ENCODE results near the gene SCN4A. TPM values are rescaled to one million over a fixed set of nuclear protein-coding genes. Genes with fewer than 3 reads are reported as not detected.

SCN4A gene
- total and polyA plus RNA-seq, 2 of the 13 experiments (the other 11 are each of a cell fraction or from before 2014, with no cell fraction given): 0.02 to 0.03 TPM

GRCh38 chr17:63945784-63946439 lies 26.8 kb downstream of the SCN4A start:
- FAIRE-seq: no peak
- BruUV-seq (replicated peaks): no TSS peak
- ChIA-PET POLR2A (interaction anchor here (0.7 to 1.6 kb wide), 5 partner anchors 10 to 173 kb away, joined by 4 to 10 read pairs (median 4); partner anchors contain the start of genes CCDC47, DDX42 and GH1), CTCF (ENCODE audit: low intra/inter-chr PET ratio, low total read pairs) (interaction anchor here (1.1 to 3.4 kb wide), 4 partner anchors 27 to 80 kb away, joined by 4 to 25 read pairs (median 8); partner anchors contain the start of genes CSHL1 and GH1)
- no peaks in the 10 kb centered on the region for H3K9me3 ChIP-seq (ENCODE audit: low read length)
- H3K79me2 ChIP-seq (ENCODE audit: insufficient read depth, low read length): no peaks in the 10 kb centered on the region
- no peak overlapping the region for H2AFZ ChIP-seq (ENCODE audit: low read length)
- no peaks in the 10 kb centered on the region for H3K36me3 ChIP-seq (replicated peaks in 1 of 2; ENCODE audit: control insufficient read depth in 1 of 2, insufficient read depth in 2 of 2, low read length in 2 of 2)
- H3K9ac ChIP-seq (ENCODE audit: insufficient read depth, low read depth, low read length): no peak overlapping the region
- no peaks in the 10 kb centered on the region for H4K20me1 ChIP-seq (ENCODE audit: insufficient read depth, low read length)
- H3K4me1 ChIP-seq (ENCODE audit: insufficient read depth, low read length): peaks cover 26% of the 10 kb centered on the region
- peak overlapping the region; percentile 92 for H3K4me2 ChIP-seq (ENCODE audit: low read depth, low read length)
- WGBS (ENCODE audit: low lambda C conversion rate): 60% methylated on average over 4 of the region's 6 CpGs
- peaks cover 12 to 39% of the 10 kb centered on the region in 2 experiments; a peak in 4 of 5 replicates for H3K27me3 ChIP-seq (ENCODE audit: control insufficient read depth in 1 of 2, insufficient read depth in 2 of 2, low read length in 2 of 2)
- DNase-seq (ENCODE audit: low spot score): peak; percentile 34
- in situ Hi-C loops (cut with HindIII; ENCODE audit: extremely low pct_ligation_motif_present, low pct_unique_long_range_greater_than_20kb) (loop anchor here (5.0 kb wide), 1 partner anchor 34 kb away; the partner anchor contains the start of gene CSHL1), intact Hi-C loops (cut with micrococcal nuclease; ENCODE audit: unreplicated experiment) (no loop called here)
- no peak overlapping the region for H3K27ac ChIP-seq (ENCODE audit: extremely low read length, insufficient read depth, low read length)
- peak; percentile 20 for ATAC-seq
- H3K4me3 ChIP-seq (replicated peaks in 1 of 3; ENCODE audit: insufficient read depth in 1 of 3, low read depth in 2 of 3, low read length in 3 of 3): peak overlapping the region in 1 of 3 experiments; percentile 66; a peak in 1 of 6 replicates
- TF ChIP-seq TIGD3 (CRISPR knock-in tag; IDR thresholded peaks at IDR 0.05; ENCODE audit: borderline replicate concordance) (0 out of 2 replicates have a peak, but pooled peaks have one; percentile 71), CREBL2 (CRISPR knock-in tag; IDR thresholded peaks at IDR 0.05; ENCODE audit: borderline replicate concordance) (no peak), NONO (IDR thresholded peaks at IDR 0.05) (no peak), NONO (CRISPR knock-in tag; conservative IDR thresholded peaks at IDR 0.05) (peak; percentile 26; the same call in 1 of the 2 replicates), ZNF816 (CRISPR knock-in tag; IDR thresholded peaks at IDR 0.05; ENCODE audit: borderline replicate concordance) (no peak), ATF2 (CRISPR knock-in tag; IDR thresholded peaks at IDR 0.05) (no peak), ZNF576 (CRISPR knock-in tag; IDR thresholded peaks at IDR 0.05) (0 out of 2 replicates have a peak, but pooled peaks have one; percentile 17), YEATS4 (CRISPR knock-in tag; IDR thresholded peaks at IDR 0.05; ENCODE audit: borderline replicate concordance) (no peak), PLSCR1 (CRISPR knock-in tag; IDR thresholded peaks at IDR 0.05; ENCODE audit: borderline replicate concordance) (no peak), ZNF333 (CRISPR knock-in tag; IDR thresholded peaks at IDR 0.05; ENCODE audit: borderline replicate concordance) (no peak), RAD51 (IDR thresholded peaks at IDR 0.05; ENCODE audit: borderline replicate concordance) (peak; percentile 39; the same call in 1 of the 2 replicates), SP4 (CRISPR knock-in tag; IDR thresholded peaks at IDR 0.05) (no peak), USF2 (IDR thresholded peaks at IDR 0.05; ENCODE audit: low read depth, low read length) (peak; percentile 31; the same call in 1 of the 2 replicates), USF2 (CRISPR knock-in tag; IDR thresholded peaks at IDR 0.05; ENCODE audit: borderline replicate concordance) (peak; percentile 83; the same call in 1 of the 2 replicates), MXD1 (CRISPR knock-in tag; IDR thresholded peaks at IDR 0.05) (0 out of 2 replicates have a peak, but pooled peaks have one; percentile 26), ESRRA (CRISPR knock-in tag; IDR thresholded peaks at IDR 0.05; ENCODE audit: low read depth) (no peak)

All from HepG2 (cell line).